ENCODE results near the gene POPDC2.
"Not testable (repeated sequence)": the region's sequence is repeated elsewhere in the genome, so short reads cannot be mapped to it uniquely, and the experiment has no call there.

The POPDC2 gene

GRCh38 chr3:119613201-119613600, 47.2 kb downstream of the POPDC2 start:
- DNase-seq (ENCODE audit: low read depth) = no peak

GRCh38 chr3:119611664-119612063, 48.7 kb downstream of the POPDC2 start:
- DNase-seq (ENCODE audit: low read depth) = no peak

DNA sequence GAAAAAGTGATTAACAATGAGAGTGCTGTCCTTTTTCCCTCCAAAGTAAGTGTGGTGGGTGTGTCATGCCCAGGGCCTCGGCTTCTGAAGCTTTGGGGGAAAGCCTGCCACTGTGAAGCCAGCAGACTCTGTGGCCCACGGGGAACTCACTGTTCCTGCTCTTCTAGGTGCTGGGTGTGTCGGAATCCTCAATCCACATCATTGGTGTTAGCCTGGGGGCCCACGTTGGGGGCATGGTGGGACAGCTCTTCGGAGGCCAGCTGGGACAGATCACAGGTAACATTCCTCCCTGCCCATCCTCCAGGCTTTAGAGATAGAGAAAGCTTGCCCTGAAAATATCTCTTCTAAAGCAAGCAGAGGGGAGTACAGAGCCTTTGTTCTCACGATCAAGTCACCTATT, 51.1 kb downstream of the POPDC2 start:
- no peak for DNase-seq (ENCODE audit: low read depth)

DNA sequence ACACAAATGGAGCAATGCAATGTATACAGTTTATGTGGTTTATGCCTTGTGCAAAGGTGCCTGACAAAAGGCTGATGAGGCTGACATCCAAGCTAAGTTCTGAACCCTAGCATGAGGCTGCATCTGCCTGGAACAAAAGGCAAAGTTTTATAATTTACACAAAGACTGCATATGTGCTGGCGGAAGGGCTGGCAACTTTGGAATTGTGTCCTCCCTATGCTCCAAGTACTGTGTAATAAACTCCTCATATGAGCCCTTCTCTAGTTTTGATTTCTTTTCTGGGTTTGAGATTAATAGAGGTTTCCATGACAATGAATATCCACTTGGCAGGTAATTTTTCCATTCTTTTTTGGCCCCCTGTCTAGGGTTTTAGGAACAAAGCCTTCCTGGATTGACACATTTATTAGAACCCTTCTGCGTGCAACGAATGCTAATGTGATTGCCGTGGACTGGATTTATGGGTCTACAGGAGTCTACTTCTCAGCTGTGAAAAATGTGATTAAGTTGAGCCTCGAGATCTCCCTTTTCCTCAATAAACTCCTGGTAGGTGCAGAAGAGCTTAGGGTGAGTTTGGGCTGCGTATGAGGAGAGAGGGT, 51.9 kb downstream of the POPDC2 start:
- no peak for DNase-seq (ENCODE audit: low read depth)

DNA sequence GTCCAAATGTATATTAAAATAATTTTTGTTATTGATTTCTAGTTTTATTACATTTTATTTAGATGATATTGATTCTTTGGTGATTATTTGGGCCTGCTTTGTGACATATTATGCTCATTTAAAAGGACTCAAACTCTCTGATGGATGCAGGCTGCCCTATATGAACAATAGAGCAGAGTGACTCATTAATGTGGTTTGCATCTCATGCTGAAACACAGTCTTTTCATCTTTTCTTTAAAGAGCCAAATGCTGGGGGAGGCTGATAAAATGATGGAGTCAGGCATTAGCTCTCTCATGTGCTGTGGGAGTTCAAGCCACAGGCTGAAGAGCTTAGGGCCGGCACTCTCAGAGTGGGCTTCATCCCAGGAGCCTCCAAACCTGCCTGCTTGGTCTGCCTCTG, 55.5 kb downstream of the POPDC2 start:
- DNase-seq (ENCODE audit: low read depth) = no peak

- no peak for DNase-seq (ENCODE audit: low read depth)
Measured at GRCh38 chr3:119602676-119603075, 57.7 kb downstream of the POPDC2 start.

DNA sequence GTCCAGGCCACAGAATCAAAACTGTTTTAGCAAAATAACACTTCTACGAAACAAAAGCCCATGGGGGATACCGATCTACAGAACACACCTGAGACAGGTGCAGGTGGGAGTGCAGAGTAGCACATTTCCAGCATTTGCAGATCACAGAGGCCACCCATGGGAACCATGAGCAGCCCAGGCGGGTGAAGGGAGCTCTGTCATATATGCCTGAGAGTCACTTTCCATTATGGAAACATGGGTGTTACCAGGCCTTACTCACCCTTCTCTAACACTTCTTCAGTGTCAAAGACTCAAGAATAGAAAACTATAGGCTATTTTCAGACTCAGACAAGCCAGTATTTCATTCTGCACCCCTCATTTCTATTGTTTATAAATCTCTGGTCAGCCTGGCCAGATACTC, 59.2 kb downstream of the POPDC2 start:
- no peak for DNase-seq (ENCODE audit: low read depth)

DNA sequence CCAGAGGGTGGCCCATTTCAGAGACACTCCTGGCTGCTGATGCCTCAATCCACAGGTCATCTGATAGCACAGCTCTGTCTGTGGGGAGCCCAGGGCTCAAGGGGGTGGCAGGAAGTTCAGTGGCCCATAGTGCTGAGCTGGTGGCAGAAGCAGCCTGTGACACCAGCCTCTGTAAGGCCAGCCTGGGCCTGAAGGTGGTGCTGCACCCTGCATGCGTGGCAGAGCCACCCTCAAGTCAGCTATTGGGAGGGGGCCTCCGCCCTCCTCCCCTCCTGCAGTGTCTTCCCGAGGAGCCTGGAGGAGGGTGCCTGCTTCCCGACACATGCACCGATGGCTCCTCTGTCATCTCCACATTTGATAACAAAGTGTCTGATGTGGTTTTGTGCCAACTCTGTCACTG, 59.7 kb downstream of the POPDC2 start:
- no peak for DNase-seq (ENCODE audit: low read depth)

DNA sequence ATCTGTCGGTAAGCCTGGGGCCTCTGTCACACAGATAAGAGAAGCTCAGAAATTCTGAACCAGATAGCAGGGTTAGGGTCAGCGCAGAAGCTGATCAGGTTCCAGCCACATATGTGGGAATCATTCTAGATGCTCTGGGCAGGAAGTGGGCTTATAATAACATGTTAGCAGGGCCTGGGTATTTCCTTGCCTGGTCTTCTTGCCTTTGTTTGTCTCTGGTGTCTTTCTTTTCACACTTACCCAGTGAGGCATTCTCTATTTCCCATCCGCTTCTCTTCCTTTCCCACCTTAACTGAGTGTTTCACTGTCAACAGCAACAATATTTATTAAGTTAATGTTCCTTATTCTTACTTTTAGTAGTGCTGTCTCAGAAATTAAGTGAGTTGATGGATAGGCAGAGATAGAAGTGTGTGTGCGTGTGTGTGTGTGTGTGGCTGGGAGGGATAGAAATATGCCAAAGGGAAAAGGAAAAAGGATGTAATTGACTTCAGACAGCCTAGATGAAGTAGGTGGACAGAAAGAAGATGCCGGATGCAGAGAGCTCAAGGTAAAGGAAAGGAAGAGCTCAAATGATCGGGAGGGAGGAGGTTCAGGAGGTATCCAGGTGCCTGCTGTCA, 60.7 kb downstream of the POPDC2 start:
- DNase-seq (ENCODE audit: low read depth) = no peak

DNA sequence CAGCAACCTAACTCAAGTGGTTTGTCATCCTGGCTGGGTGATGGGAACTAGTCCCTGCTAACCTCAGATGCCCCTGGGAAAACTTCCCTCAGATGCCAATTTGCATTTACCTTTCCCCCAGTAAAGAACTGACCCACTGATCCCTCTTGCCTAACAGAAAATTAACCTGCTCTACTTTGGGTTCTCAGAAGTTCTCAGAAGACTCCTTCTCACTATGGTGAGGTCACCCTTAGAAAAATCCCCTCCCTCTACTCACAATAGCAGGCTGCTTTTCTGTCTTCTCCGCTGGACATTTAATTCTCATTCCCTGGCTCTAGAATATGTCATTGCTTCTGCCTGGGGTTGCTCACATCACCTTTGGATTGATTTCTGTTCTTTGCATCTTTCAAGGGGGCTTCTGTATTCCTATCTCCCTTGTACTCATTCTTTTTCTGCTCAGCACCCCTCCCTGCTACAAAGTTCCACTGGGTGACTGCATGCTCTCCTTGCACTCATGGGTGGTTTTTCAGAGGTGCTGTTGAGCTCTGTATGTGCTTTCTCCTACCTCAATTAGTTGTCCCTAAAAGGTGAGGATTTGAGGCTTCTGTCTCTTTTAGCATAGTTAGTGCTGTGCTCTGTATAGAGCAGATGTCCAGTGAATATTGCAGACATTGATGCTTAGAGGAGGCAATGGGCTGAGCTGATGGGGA, 61.8 kb downstream of the POPDC2 start:
- no peak for DNase-seq (ENCODE audit: low read depth)

DNA sequence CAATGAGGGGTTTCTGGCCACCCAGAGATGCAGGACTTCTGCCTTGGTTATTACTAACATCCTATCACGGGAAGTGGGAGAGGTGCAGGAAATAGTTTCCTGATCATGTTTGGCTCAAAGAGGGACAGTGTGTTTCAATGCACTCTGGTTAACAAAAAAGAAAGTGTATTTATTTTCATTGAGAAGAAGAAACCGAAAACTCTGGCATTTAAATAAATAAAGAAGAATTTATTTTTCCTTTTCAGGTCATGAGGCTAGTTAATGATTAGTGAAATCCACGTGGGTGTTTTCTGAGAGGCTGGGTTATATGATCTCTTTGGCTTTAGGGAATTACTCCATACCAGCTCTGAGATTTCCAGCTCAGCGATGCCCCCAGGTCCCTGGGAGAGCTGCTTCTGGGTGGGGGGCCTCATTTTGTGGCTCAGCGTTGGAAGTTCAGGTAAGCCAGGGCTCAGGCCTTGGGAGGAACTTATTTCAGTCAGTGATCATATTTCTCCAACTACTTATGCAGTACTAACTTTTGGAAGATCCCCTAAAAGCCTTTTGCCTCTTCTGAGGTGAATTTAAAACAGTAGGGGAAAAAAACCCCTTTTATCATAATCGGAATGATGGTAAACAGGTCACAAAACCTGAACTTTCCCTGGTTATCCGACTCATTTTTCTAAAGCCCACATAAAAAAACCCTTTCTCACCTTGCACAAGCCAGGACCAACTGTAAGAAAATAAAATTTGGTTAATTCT, 62.7 kb downstream of the POPDC2 start, which contains the start of gene PLA1A:
Gene PLA1A, plus strand, starts transcription at position 338 of the 741 bp plus-strand sequence. Its CDS starts 29 bp downstream, at position 367.
- DNase-seq (ENCODE audit: low read depth) = no peak

- DNase-seq (ENCODE audit: low read depth) = no peak
Measured at GRCh38 chr3:119596398-119596797, 64.0 kb downstream of the POPDC2 start.

- DNase-seq (ENCODE audit: low read depth) = no peak
Measured at GRCh38 chr3:119595639-119596334, 64.6 kb downstream of the POPDC2 start.

DNA sequence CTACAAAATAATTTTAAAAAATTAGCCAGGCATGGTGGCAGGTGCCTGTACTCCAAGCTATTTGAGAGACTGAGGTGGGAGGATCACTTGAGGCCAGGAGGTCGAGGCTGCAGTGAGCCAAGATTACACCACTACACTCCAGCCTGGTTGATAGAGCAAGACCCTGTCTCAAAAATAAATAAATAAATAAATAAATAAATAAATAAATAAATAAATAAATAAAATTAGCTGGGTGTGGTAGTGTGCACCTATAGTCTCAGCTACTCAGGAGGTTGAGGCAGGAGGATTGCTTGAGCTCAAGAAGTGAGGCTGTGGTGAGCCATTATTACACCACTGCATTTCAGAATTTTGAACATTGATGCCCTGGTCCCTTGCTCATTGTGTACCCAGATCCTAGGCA, 65.5 kb downstream of the POPDC2 start:
- not testable (repeated sequence) for DNase-seq (ENCODE audit: low read depth)

DNA sequence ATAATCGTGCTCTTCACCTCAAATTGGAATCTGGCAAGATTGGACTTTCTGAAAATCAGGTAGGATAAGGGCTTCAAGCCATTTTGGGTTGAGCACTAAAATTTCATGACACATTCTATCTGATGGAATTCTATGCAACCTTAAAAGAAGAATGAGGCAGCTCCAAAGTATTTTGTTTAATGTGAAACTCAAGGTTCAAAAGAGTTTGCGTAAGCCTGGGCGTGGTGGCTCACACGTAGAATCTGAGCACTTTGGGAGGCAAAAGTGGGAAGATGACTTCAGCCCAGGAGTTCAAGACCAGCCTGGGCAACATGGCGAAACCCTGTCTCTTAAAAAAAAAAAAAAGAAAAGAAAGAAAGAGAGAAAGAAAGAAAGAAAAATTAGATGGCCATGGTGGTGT, 66.3 kb downstream of the POPDC2 start:
- no peak for DNase-seq (ENCODE audit: low read depth)

- DNase-seq (ENCODE audit: low read depth) = no peak
Measured at GRCh38 chr3:119592861-119593260, 67.5 kb downstream of the POPDC2 start.
